D721Med (cell line): Measurements from ENCODE around the gene MPZL1.

ENCODE experiments used
- DNase-seq: peaks from one replicate; pipeline ENCODE4 v3.0.0; 2011; ENCODE audit warnings: low spot score; ENCODE audit not compliant: insufficient read length
- FAIRE-seq: peaks from 2 replicates; lab custom pipeline; 2011; peaks lifted over from hg19 to GRCh38; lab: Jason Lieb, UNC
- TF ChIP-seq, protein P1 (sequence below): IDR thresholded peaks from 2 replicates; pipeline ENCODE4 v1.5.1; 2012; ENCODE audit warnings: mild to moderate bottlenecking, control low read depth; ENCODE audit not compliant: insufficient read depth; ENCODE audit errors: missing control alignments

Gene MPZL1

DNA sequence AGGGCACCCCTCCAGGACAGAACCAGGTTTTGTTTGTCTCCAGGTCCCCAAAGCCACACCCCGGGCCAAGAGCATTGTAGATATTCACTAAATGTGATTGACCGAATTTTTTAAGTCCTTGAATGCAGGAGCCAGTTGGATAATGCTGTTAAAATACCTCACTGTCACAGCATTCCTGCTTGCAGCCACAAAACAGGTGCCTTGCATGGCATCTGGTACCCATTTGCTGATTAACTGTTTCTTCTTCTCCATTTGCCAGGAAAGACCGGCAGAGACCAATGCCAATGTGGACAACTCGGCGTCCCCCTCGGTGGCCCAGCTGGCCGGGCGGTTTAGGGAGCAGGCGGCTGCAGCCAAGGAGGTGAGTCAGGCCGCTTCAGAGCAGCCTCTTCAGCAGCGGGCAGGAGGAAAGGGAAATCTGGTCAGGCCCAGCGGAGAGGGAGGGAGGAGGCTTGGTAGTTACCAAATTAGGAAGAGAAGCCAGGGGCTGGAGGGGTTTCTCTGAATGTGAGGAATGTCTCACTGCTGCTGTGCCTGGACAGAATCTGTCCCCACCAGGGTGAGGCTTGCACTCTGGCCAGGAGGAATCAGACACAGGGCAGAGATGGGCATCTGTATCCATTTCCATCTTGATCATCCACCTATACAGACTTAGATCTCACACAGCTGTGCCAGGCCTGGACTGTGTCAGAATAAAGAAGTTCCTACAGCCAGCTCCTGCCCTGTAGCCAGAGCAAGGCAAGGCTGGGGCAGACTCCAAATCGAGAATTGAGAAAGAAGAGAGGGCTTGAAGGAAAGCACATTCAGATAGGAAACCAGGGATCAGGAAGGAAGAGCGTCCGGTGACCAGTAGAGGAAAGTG is 37.9 kb upstream of the MPZL1 start:
- FAIRE-seq (no peak), DNase-seq (no peak)
- TF ChIP-seq, protein P1, sequence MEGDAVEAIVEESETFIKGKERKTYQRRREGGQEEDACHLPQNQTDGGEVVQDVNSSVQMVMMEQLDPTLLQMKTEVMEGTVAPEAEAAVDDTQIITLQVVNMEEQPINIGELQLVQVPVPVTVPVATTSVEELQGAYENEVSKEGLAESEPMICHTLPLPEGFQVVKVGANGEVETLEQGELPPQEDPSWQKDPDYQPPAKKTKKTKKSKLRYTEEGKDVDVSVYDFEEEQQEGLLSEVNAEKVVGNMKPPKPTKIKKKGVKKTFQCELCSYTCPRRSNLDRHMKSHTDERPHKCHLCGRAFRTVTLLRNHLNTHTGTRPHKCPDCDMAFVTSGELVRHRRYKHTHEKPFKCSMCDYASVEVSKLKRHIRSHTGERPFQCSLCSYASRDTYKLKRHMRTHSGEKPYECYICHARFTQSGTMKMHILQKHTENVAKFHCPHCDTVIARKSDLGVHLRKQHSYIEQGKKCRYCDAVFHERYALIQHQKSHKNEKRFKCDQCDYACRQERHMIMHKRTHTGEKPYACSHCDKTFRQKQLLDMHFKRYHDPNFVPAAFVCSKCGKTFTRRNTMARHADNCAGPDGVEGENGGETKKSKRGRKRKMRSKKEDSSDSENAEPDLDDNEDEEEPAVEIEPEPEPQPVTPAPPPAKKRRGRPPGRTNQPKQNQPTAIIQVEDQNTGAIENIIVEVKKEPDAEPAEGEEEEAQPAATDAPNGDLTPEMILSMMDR: no peak

DNA sequence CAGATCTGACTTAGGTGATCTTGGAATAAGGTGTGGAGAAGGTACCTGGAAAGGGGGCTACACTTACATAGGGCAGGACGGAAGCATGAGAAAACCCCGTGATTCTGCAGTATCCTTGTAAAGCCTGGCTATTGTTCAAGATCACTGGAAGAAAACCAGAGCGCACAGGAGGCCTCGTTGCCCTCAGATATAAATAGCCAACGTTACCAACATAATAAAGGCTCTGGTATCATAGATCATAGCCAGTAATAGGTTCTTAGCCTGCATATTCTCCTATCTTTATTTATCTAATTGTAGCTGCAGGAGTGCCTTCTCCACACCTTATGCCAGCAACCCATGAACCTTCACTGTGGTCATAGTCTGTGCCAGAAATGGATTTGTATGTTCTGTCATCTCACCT is 35.9 kb upstream of the MPZL1 start:
- TF ChIP-seq, protein P1: no peak
- DNase-seq: no peak
- no peak for FAIRE-seq

DNA sequence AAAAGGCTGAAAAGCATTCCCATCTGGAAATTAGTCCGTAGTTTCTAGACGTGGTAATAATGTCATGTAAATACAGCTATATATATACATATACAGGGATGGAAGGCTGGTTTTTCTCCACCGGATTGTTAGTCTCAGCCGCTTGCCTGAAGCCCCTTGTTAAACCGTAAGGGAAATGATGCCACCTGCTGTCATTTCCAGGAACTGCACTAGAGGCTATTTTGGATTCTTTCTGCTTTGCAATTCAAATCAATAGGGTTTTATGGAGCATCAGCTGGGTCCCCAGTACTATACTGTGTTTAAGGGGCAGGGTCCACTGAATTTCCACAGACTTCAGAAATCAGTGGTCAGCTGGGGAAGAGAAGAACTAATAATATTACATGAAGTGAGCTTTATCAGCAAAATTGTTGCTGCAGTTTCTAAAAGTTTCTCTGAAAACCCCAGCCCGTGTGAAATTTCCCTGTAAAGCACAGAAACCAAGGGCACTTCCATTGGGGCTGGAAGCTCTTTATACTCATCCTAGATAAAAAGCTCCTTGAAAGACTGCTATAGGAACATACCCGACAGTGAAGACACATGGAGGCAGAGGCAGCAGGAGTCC is 33.8 kb upstream of the MPZL1 start:
- DNase-seq (peak; percentile 76), FAIRE-seq (peak; percentile 64)

DNA sequence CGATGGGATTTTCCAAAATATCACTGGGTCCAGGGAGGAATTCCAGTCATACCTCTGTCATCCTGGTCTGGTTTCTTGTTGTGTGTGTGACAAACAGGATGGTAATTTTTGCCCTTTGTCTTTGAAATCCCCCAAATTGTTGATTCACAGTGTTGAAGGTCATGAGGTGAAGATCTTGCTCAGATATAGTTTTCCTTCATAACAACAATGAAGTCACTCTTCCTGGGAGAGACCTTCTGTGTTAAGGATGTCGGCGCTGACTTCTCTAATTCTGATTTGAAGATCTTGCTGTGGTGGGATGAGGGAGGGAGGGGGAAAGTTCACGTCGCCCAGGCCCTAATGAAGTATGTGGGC is 32.2 kb upstream of the MPZL1 start:
- TF ChIP-seq, protein P1: no peak
- DNase-seq: no peak
- no peak for FAIRE-seq

More for the DNA sequence above, 33.8 kb upstream of the MPZL1 start:
- TF ChIP-seq, protein P1: peak; percentile 99

DNA sequence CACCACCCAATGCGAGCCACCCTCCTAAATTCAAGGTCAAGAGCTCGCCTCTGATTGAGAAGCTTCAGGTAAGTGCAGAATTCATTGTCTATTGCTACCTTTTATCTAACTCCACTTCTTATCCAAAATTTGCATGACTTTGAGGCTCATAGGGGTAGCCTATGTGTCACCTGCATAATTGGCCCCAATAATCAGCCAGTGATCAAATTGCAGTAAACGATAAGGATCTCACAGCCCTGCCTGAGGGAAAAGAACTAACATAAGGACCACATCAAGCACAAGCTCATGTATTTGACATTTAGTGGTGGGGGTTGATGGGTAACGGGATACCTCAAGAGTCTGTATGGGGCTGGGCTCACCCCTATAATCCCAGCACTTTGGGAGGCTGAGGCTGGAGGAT is 31.7 kb upstream of the MPZL1 start:
- DNase-seq (no peak), FAIRE-seq (no peak)
- TF ChIP-seq, protein P1: no peak

DNA sequence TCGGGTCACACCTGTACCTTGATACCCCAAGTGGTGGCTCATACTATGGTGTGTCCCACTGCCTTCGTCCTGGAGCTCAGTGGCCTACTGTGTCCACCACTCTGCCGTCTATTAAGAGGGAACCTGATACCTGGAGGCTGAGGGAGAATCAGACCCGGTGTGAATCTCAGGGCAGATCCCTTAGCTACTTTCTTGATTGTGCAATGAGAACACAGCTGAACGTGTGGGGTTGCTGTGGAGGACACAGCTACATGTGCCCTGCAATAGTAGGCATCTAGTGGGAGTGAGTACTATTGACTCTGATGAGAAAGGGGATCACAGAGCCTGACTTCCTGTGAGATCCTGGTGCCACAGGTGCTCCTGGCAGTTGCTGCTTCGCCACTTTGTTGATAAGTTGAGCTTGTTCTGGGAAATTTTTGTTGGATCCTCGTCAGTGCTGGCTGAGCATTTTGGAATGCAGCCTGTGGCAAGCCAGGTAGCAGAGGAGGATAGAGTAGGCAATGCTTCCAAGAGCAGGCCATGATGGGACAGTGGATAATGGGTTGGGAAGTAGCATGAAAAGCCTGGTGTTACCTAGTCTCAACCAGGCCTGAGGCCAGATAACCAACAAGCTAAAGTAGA is 28.2 kb upstream of the MPZL1 start:
- TF ChIP-seq, protein P1: no peak
- DNase-seq (no peak), FAIRE-seq (no peak)
